ENCODE measurements around the gene ARFIP2.

GRCh38 chr11:6438979-6439571, 42.1 kb downstream of the ARFIP2 start:
- TF ChIP-seq CTCF (IDR thresholded peaks at IDR 0.05): no peak
- TF ChIP-seq POLR2A (IDR thresholded peaks at IDR 0.05): no peak
